HG03439 (cell line): ENCODE data around the gene NAP1L5.
A peak's percentile ranks its signal among the peaks of the same experiment; 100 is the strongest.

Experiments used
- ATAC-seq: cut with Tn5 transposase; IDR thresholded peaks from one replicate; pipeline ENCODE4 v1.9.1; 2021; ENCODE audit warnings: mild to moderate bottlenecking, moderate library complexity; ENCODE audit not compliant: unreplicated experiment

The NAP1L5 gene

DNA sequence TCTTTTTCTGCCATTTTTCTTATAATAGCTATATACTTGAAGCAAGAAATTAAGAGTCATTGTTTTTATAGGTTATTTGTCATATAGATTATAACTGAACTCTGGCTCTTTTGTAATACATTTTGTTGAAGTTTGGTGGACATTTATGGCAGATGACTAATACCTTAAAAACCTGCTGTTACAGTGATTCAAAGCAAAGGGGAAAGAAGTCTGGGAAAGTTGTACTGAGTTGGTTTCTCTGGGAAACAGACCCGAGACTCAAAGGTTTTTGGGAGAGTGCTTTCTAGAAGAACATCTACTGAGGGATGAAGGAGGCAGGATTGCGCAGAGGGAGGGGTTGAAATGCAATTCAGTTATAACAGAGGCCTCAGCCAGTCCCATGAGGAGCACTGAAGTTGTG, 35.9 kb downstream of the NAP1L5 start:
- no peak for ATAC-seq

DNA sequence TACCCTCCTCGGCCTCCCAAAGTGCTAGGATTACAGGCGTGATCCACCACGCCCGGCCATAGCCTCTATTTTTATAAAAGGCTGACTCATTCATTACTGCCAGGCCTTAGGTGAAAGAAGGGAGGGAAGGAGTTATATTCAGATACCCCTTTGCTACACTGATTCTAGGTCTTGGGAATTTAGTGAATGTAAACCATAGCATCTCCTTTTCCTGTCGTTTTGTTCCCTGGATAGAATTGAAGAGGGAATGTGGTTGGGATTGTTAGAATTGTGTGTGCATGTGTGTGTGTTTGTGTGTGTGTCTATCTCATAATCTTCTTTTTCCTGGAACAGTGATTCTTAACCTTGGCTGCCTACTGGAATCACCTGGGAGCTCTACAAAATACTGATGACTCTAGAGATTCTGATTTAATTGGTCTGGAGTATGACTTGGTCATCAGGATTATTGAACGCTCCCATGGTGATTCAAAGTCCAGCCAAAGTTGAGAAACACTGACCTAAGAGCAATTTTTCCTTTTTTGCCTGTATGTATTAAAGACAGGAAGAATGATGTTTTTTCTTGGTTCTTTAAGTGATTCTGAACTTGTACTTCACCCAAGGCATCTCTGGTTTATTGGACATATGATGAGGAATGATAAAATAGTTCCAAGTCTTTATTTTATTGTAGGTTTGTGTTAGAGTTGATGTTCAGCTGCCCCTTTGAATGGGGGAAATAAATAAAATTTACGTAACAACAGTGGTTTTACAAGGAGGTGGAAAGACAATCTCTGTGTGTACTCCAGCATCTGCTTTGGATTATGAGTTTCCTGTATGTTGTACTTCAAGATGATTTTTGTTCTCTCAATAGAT, 37.0 kb downstream of the NAP1L5 start:
- ATAC-seq = no peak

GRCh38 chr4:88659890-88660208, 37.8 kb downstream of the NAP1L5 start:
- ATAC-seq = no peak

DNA sequence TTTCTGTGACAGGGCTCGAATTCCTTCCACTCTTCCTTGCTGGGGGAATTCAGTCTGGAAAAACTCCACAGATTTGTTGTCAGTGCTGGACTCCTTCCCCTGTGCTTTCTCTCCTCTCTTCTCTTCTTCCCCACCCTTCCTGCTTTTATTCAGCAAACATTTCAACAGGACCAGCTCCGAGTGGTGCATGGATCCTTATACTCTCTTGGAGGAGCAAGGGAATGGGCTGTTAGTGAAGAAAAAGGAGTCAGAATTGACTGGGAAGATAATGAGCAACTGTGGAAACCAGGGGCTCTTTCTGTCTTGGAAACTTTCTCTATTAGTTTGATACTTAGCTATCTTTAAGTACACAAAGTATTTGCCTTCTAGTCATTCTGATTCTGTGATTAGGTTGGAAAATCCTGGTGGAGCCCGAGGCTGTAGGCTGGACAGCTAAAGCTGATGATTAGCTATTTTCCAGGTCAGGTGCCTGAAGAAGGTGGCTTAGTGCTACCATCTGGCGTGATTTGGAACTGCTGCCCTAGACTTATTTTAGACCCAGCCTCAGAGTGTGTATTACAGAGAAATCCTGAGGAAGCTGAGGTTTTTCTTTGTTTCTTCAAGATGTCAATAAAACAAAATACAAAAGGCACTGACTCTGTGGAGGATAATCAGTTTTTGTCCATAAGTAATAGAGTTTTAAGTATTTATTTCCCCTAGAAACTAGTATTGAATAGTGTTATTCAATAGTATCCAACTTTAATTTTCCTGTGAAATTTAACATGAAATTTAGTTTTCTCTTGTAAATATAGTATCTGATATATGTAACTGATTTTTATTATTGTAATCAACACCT, 38.4 kb downstream of the NAP1L5 start:
- ATAC-seq = peak; percentile 84

DNA sequence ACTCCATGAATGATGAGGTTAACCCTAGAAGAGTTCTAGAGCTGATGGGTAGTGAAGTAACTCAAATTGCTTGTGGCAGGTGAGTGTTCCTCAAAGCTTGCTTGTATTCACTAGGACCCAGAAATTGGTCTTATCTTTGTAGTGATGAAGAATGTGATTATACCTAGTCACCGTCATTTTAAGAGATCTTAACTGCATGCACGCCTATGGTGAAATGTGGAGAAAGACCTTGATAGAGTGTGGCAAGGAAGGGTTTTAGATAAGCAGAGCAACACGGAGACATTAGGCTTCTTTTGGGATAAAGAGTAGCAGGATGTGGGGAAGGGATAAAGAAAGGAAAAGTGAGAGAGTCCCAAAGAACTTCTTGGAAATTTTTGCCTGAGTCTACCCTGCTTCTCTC, 42.4 kb downstream of the NAP1L5 start:
- ATAC-seq = no peak

DNA sequence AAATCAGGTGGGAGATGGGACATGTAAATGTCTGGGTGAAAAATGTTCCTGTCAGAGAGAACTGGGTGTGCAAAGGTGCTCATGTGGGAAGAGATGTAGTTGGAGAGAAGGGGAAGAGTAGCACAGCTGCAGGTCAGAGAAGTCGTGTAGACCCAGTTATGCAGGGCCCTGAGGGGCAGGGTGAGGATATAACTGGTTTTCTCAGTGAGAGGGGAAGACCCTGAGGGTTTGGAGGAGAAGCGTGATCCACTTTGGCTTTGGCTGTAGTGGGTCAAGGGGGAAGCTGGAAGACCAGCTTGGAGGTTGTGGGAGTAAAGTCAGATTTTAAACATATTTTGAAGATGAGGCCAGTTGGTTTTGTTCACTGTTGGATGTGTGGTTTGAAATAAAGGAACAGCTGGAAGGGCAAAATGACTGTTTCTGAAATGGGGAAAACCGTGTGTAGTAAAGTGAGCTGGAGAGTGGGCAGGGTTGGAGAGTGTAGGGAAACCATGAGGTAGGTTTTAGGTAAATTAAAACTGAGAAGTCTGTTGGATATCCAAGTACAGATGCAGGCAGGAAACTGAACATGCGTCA, 44.2 kb downstream of the NAP1L5 start:
- no peak for ATAC-seq

- ATAC-seq = no peak
Measured at GRCh38 chr4:88649716-88650115, 47.9 kb downstream of the NAP1L5 start.

GRCh38 chr4:88646528-88647280, 50.9 kb downstream of the NAP1L5 start:
- no peak for ATAC-seq

DNA sequence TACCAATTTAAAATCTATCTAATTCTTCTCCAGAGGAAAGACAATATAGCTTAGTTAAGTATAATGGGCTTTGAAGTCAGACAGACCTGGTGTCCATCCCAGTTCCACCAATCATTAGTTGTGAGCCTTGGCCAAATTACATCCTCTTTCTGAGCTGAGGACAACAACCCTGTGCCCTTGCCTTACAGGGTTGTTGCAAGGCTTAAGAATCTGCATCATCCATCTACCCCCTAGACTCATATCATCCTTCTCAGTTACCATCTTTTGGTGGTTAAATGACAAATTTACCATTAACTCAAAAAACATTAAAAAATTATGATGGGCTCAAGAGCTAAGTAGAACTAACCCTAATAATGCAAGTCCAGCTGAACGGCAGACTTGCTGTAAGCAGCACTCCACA, 51.6 kb downstream of the NAP1L5 start:
- ATAC-seq = no peak
